Measurements from ENCODE around the gene MPP2. TPM values are rescaled to one million over a fixed set of nuclear protein-coding genes. Genes with fewer than 3 reads are reported as not detected.

The MPP2 gene
- total RNA-seq, 1 experiment from 2014 or later = 5.6 TPM

DNA sequence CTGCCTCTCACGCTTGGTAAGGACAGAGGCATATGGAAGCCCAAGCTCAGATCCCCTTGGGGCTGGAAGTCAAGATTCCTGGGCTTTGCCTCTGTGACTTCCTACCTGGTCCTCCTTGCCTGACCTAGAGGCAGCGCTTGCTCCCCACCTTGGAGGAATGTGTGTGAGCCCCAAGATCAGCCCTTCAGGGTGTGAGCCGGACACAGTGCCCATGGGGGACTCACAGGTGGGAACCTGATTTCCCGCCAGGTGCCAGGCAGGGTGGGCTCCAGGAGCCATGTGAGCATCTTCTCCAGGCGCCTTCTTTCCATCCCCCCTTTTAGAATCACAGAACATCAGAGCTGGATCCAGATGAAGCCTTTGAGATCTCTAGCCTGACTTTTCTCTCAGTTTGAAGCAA lies 50.2 kb downstream of the MPP2 start:
- Mint-ChIP-seq H3K4me1 (ENCODE audit: low read depth, unreplicated experiment) (no peaks in the 10 kb centered on the region), H3K36me3 (ENCODE audit: insufficient read depth, unreplicated experiment) (no peaks in the 10 kb centered on the region), H3K27ac (ENCODE audit: unreplicated experiment) (no peak overlapping the region), H3K27me3 (ENCODE audit: insufficient read depth, unreplicated experiment) (peaks cover 6% of the 10 kb centered on the region), H3K9me3 (ENCODE audit: unreplicated experiment) (no peaks in the 10 kb centered on the region), H3K4me3 (ENCODE audit: unreplicated experiment) (no peak overlapping the region)
- DNase-seq = peak in 1 of 2 experiments; percentile 25
- CTCF ChIA-PET = interaction anchor here (2.0 kb wide), 1 partner anchor 11 kb away, joined by 7 read pairs; the partner anchor contains the start of gene CD300LG
- Histone ChIP-seq H3K27me3 (replicated peaks; ENCODE audit: control insufficient read depth, insufficient read depth, low read length) (peaks cover 2% of the 10 kb centered on the region; the same call in 1 of the 2 replicates), H3K4me3 (ENCODE audit: low read depth, low read length) (no peak overlapping the region), H3K9me3 (peaks cover 7% of the 10 kb centered on the region; the same call in 1 of the 2 replicates), H3K4me1 (no peaks in the 10 kb centered on the region), H3K36me3 (ENCODE audit: control insufficient read depth, insufficient read depth, low read length) (no peaks in the 10 kb centered on the region)
- intact Hi-C loops (cut with micrococcal nuclease; ENCODE audit: unreplicated experiment) = no loop called here
- TF ChIP-seq, protein P1, sequence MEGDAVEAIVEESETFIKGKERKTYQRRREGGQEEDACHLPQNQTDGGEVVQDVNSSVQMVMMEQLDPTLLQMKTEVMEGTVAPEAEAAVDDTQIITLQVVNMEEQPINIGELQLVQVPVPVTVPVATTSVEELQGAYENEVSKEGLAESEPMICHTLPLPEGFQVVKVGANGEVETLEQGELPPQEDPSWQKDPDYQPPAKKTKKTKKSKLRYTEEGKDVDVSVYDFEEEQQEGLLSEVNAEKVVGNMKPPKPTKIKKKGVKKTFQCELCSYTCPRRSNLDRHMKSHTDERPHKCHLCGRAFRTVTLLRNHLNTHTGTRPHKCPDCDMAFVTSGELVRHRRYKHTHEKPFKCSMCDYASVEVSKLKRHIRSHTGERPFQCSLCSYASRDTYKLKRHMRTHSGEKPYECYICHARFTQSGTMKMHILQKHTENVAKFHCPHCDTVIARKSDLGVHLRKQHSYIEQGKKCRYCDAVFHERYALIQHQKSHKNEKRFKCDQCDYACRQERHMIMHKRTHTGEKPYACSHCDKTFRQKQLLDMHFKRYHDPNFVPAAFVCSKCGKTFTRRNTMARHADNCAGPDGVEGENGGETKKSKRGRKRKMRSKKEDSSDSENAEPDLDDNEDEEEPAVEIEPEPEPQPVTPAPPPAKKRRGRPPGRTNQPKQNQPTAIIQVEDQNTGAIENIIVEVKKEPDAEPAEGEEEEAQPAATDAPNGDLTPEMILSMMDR (IDR thresholded peaks at IDR 0.05; ENCODE audit: insufficient read depth in 1 of 2, low read depth in 1 of 2, low read length in 1 of 2, severe bottlenecking in 1 of 2, unreplicated experiment in 1 of 2) = no peak
- POLR2A ChIA-PET = no interaction called here
- BruUV-seq (replicated peaks) = no TSS peak

DNA sequence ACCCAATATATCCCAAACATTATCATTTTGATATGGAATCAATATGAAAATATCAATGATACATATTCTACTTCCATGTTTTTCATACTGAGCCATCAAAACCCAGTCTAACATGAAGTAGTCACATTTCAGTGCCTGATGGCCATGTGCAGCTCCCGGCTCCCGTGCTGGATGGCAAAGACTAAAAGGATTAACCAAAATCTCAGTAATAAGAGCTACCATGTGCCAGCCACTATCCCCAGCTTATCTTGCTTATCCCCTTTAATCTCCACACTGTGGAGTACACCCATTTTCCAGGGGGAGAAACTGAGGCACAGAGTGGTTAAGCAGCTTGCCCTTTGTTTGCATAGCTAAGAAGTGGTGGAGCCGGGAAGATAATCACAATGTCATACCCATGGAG lies 51.2 kb downstream of the MPP2 start:
- Mint-ChIP-seq H3K9me3 (ENCODE audit: unreplicated experiment) (no peaks in the 10 kb centered on the region), H3K36me3 (ENCODE audit: insufficient read depth, unreplicated experiment) (no peaks in the 10 kb centered on the region), H3K4me1 (ENCODE audit: low read depth, unreplicated experiment) (peaks cover 9% of the 10 kb centered on the region), H3K27ac (ENCODE audit: unreplicated experiment) (no peak overlapping the region), H3K27me3 (ENCODE audit: insufficient read depth, unreplicated experiment) (peaks cover 10% of the 10 kb centered on the region), H3K4me3 (ENCODE audit: unreplicated experiment) (no peak overlapping the region)
- Histone ChIP-seq H3K4me3 (ENCODE audit: low read depth, low read length) (no peak overlapping the region), H3K9me3 (peaks cover 7% of the 10 kb centered on the region; the same call in 1 of the 2 replicates), H3K36me3 (ENCODE audit: control insufficient read depth, insufficient read depth, low read length) (no peaks in the 10 kb centered on the region), H3K4me1 (no peaks in the 10 kb centered on the region), H3K27me3 (replicated peaks; ENCODE audit: control insufficient read depth, insufficient read depth, low read length) (peaks cover 2% of the 10 kb centered on the region; the same call in 1 of the 2 replicates)
- BruUV-seq (replicated peaks) = no TSS peak
- intact Hi-C loops (cut with micrococcal nuclease; ENCODE audit: unreplicated experiment) = no loop called here
- ChIA-PET CTCF (interaction anchor here (1.4 kb wide), 1 partner anchor 10 kb away, joined by 5 read pairs; the partner anchor contains the start of gene CD300LG), POLR2A (no interaction called here)
- TF ChIP-seq, protein P1 (IDR thresholded peaks at IDR 0.05; ENCODE audit: insufficient read depth in 1 of 2, low read depth in 1 of 2, low read length in 1 of 2, severe bottlenecking in 1 of 2, unreplicated experiment in 1 of 2) = no peak
- DNase-seq = peak in 1 of 2 experiments; percentile 14

DNA sequence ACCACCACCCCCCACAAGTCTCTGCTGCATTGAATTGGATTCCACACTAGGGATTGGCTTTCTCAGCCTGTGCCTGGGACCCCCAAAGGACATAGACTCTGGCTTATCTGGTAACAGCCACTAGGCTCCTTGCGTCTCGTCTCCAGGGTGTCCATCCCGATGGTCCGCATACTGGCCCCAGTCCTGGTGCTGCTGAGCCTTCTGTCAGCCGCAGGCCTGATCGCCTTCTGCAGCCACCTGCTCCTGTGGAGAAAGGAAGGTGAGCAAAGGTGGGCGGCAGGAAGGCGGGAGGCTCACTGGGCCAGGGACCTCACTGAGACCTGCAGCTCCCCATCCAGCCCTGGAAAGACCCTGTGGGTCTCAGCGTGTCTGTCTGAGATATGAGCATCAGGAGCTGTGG lies 52.3 kb downstream of the MPP2 start:
- intact Hi-C loops (cut with micrococcal nuclease; ENCODE audit: unreplicated experiment) = no loop called here

More for the DNA sequence above, 52.3 kb downstream of the MPP2 start:
- no peak overlapping the region for H3K4me3 ChIP-seq (ENCODE audit: low read depth, low read length)
- DNase-seq = peak in 1 of 2 experiments; percentile 26
- TF ChIP-seq, protein P1 (IDR thresholded peaks at IDR 0.05; ENCODE audit: insufficient read depth in 1 of 2, low read depth in 1 of 2, low read length in 1 of 2, severe bottlenecking in 1 of 2, unreplicated experiment in 1 of 2) = no peak
- Mint-ChIP-seq H3K9me3 (ENCODE audit: unreplicated experiment) (no peaks in the 10 kb centered on the region), H3K27ac (ENCODE audit: unreplicated experiment) (no peak overlapping the region), H3K36me3 (ENCODE audit: insufficient read depth, unreplicated experiment) (peaks cover 6% of the 10 kb centered on the region), H3K4me3 (ENCODE audit: unreplicated experiment) (no peak overlapping the region), H3K27me3 (ENCODE audit: insufficient read depth, unreplicated experiment) (peaks cover 10% of the 10 kb centered on the region), H3K4me1 (ENCODE audit: low read depth, unreplicated experiment) (peaks cover 11% of the 10 kb centered on the region)
- H3K9me3 ChIP-seq = peaks cover 7% of the 10 kb centered on the region; the same call in 1 of the 2 replicates
- no peaks in the 10 kb centered on the region for H3K4me1 ChIP-seq
- peaks cover 2% of the 10 kb centered on the region; the same call in 1 of the 2 replicates for H3K27me3 ChIP-seq (replicated peaks; ENCODE audit: control insufficient read depth, insufficient read depth, low read length)
- ChIA-PET CTCF (interaction anchor here (1.4 kb wide), 1 partner anchor 9 kb away, joined by 5 read pairs; the partner anchor contains the start of gene CD300LG), POLR2A (no interaction called here)
- H3K36me3 ChIP-seq (ENCODE audit: control insufficient read depth, insufficient read depth, low read length) = no peaks in the 10 kb centered on the region
- no TSS peak for BruUV-seq (replicated peaks)

All from Caco-2 (cell line).